Cardiac muscle cell (in vitro differentiated cells and primary cell): ENCODE measurements around the gene SMYD3. TPM values are rescaled to one million over a fixed set of nuclear protein-coding genes. Genes with fewer than 3 reads are reported as not detected.

Experiments used
- DNase-seq, 2 donors: peaks; one replicate each; pipeline versions ENCODE4 v3.0.0 to v3.0.0-alpha.2; 2010 to 2017; ENCODE audit warnings: low read depth in 1 of 2, low spot score in 1 of 2
- H3K27ac ChIP-seq: fragments of 200-600 bp; sonication (generic); 2 replicates; pipeline ENCODE4 v1.5.1; 2016
- H3K27me3 ChIP-seq: fragments of 200-600 bp; sonication (generic); 2 replicates; pipeline ENCODE4 v1.6.0; 2016; ENCODE audit warnings: control low read depth
- H3K36me3 ChIP-seq: fragments of 200-600 bp; sonication (generic); 2 replicates; pipeline ENCODE4 v1.5.1; 2016; ENCODE audit warnings: control low read depth
- H3K4me1 ChIP-seq: fragments of 200-600 bp; sonication (generic); 2 replicates; pipeline ENCODE4 v1.8.1; 2017; ENCODE audit warnings: low read depth, mild to moderate bottlenecking, mixed run types
- H3K4me3 ChIP-seq: fragments of 200-600 bp; sonication (generic); 2 replicates; pipeline ENCODE4 v1.5.1; 2016; ENCODE audit warnings: mild to moderate bottlenecking
- H3K9me3 ChIP-seq: fragments of 200-600 bp; sonication (generic); 2 replicates; pipeline ENCODE4 v1.5.1; 2017; ENCODE audit warnings: low read depth, mild to moderate bottlenecking, control low read depth
- CTCF ChIP-seq: IDR thresholded peaks from 2 replicates; pipeline ENCODE4 v1.5.1; 2012; ENCODE audit warnings: low read depth, mild to moderate bottlenecking, low read length
- polyA plus RNA-seq: library from polyadenylated mRNA; unstranded; fragments of >200 nt; fragmentation: Nextera tagmentation; extraction: Ambion mirVana; gene quantifications from 2 replicates; pipeline ENCODE4 v1.2.1, GENCODE V29; 2016
- total RNA-seq: library from RNA; depleted of rRNA; stranded (reverse); fragments of >200 nt; gene quantifications from 2 replicates; pipeline ENCODE4 v1.2.3, GENCODE V29; 2016

SMYD3 gene
- total and polyA plus RNA-seq, 2 experiments from 2014 or later = 47.2 to 50.8 TPM

GRCh38 chr1:246157516-246157915 is 349.6 kb downstream of the SMYD3 start:
- DNase-seq = peak in 1 of 2 donors; percentile 33
- Histone ChIP-seq H3K27me3 (no peaks in the 10 kb centered on the region), H3K27ac (no peak overlapping the region), H3K4me1 (no peaks in the 10 kb centered on the region), H3K9me3 (no peaks in the 10 kb centered on the region), H3K36me3 (no peaks in the 10 kb centered on the region), H3K4me3 (no peak overlapping the region)
- TF ChIP-seq CTCF = no peak

DNA sequence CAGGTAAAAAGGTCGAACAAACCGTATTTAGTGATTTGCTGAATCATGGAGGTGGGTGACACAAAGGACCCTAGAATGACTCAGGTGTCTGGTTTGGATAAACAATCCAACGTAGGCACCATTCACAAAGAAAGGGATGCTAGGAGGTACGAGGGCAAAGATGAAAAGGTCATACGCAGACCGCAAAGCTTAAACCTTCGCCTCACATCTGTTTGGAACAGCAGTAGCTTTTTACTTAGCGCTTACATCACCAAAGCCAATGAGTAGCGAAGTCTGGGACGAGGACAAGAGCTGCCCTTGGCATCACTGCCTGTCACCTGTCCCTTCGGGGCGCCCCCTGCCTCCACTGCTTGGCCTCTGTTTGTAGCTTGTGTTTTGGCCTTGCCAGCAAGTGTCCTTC is 350.2 kb downstream of the SMYD3 start:
- H3K27ac ChIP-seq = no peak overlapping the region
- DNase-seq = no peak
- no peaks in the 10 kb centered on the region for H3K9me3 ChIP-seq
- no peaks in the 10 kb centered on the region for H3K27me3 ChIP-seq
- no peaks in the 10 kb centered on the region for H3K36me3 ChIP-seq
- H3K4me1 ChIP-seq = no peaks in the 10 kb centered on the region
- no peak overlapping the region for H3K4me3 ChIP-seq
- TF ChIP-seq CTCF = no peak

GRCh38 chr1:246155923-246156322 is 351.2 kb downstream of the SMYD3 start:
- no peak for TF ChIP-seq CTCF
- Histone ChIP-seq H3K9me3 (no peaks in the 10 kb centered on the region), H3K27ac (no peak overlapping the region)

DNA sequence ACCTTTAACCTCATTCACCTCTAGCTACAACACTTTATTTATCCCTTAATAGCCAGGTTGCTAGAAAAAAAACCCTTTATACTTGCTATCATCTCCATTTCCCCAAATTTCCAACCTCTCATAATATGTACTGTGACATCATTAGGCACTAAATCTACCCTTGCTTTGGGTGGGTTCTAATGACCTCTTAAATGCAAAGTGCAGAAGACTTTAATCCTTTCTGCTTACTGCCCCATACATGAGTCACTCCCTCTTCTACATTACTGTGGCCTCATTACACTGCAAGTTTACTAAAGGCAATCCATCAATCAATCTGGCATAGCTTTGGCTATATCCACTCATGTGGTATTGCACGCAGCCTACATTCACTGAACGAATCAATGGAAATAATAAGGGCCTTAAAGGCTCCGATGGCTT is 353.3 kb downstream of the SMYD3 start:
- DNase-seq = no peak
- no peaks in the 10 kb centered on the region for H3K36me3 ChIP-seq
- H3K4me1 ChIP-seq = no peaks in the 10 kb centered on the region
- no peak overlapping the region for H3K27ac ChIP-seq
- H3K9me3 ChIP-seq = no peaks in the 10 kb centered on the region
- no peaks in the 10 kb centered on the region for H3K27me3 ChIP-seq
- TF ChIP-seq CTCF = no peak
- H3K4me3 ChIP-seq = no peak overlapping the region

More at GRCh38 chr1:246155923-246156322, 351.2 kb downstream of the SMYD3 start:
- Histone ChIP-seq H3K36me3 (no peaks in the 10 kb centered on the region), H3K27me3 (no peaks in the 10 kb centered on the region), H3K4me3 (no peak overlapping the region), H3K4me1 (no peaks in the 10 kb centered on the region)
- DNase-seq = peak in 1 of 2 donors; percentile 69

DNA sequence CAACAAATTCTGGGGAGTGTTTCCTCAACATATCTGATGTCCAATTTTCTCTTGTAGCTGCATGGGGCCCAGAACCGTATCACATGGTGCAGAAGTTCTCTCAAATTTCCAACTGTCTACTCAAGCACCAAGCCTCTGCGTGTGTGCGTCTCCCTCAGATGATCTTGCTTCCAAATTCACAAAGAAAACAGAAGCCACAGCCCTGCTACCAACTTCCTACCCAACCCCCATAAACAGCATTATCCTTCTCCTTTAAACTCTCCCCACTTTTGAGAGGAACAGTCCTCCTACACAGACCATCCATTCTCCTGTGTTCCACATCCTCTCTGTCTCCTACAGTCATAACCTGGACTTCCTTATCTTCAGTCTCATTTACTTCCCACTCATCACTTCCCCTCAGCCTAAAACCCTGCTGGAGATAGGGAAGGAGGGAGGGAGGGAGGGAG is 354.1 kb downstream of the SMYD3 start:
- H3K4me3 ChIP-seq = no peak overlapping the region
- peak in 1 of 2 donors; percentile 23 for DNase-seq
- no peaks in the 10 kb centered on the region for H3K27me3 ChIP-seq
- no peaks in the 10 kb centered on the region for H3K4me1 ChIP-seq
- H3K9me3 ChIP-seq = no peaks in the 10 kb centered on the region
- TF ChIP-seq CTCF = no peak
- H3K36me3 ChIP-seq = no peaks in the 10 kb centered on the region
- no peak overlapping the region for H3K27ac ChIP-seq
